ENCODE measurements around the gene GBF1. TPM values are rescaled to one million over a fixed set of nuclear protein-coding genes. Genes with fewer than 3 reads are reported as not detected.
A peak's percentile ranks its signal among the peaks of the same experiment; 100 is the strongest.
"Not testable (repeated sequence)": the region's sequence is repeated elsewhere in the genome, so short reads cannot be mapped to it uniquely, and the experiment has no call there.

The GBF1 gene, protein sequence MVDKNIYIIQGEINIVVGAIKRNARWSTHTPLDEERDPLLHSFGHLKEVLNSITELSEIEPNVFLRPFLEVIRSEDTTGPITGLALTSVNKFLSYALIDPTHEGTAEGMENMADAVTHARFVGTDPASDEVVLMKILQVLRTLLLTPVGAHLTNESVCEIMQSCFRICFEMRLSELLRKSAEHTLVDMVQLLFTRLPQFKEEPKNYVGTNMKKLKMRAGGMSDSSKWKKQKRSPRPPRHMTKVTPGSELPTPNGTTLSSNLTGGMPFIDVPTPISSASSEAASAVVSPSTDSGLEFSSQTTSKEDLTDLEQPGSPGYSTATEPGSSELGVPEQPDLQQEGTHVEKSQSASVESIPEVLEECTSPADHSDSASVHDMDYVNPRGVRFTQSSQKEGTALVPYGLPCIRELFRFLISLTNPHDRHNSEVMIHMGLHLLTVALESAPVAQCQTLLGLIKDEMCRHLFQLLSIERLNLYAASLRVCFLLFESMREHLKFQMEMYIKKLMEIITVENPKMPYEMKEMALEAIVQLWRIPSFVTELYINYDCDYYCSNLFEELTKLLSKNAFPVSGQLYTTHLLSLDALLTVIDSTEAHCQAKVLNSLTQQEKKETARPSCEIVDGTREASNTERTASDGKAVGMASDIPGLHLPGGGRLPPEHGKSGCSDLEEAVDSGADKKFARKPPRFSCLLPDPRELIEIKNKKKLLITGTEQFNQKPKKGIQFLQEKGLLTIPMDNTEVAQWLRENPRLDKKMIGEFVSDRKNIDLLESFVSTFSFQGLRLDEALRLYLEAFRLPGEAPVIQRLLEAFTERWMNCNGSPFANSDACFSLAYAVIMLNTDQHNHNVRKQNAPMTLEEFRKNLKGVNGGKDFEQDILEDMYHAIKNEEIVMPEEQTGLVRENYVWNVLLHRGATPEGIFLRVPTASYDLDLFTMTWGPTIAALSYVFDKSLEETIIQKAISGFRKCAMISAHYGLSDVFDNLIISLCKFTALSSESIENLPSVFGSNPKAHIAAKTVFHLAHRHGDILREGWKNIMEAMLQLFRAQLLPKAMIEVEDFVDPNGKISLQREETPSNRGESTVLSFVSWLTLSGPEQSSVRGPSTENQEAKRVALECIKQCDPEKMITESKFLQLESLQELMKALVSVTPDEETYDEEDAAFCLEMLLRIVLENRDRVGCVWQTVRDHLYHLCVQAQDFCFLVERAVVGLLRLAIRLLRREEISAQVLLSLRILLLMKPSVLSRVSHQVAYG (N-terminal part only)
- 10 to 100 TPM; 32.6 to 34.7 TPM for total RNA-seq
- long read RNA-seq, donor 1, partial matches to known transcripts = 13 of 18 reads
- long read RNA-seq, donor 1, other reads (novel, unspliced or antisense) = 5 of 18 reads
- long read RNA-seq, donor 2, partial matches to known transcripts = 23 of 30 reads
- long read RNA-seq, donor 2, other reads (novel, unspliced or antisense) = 7 of 30 reads

DNA sequence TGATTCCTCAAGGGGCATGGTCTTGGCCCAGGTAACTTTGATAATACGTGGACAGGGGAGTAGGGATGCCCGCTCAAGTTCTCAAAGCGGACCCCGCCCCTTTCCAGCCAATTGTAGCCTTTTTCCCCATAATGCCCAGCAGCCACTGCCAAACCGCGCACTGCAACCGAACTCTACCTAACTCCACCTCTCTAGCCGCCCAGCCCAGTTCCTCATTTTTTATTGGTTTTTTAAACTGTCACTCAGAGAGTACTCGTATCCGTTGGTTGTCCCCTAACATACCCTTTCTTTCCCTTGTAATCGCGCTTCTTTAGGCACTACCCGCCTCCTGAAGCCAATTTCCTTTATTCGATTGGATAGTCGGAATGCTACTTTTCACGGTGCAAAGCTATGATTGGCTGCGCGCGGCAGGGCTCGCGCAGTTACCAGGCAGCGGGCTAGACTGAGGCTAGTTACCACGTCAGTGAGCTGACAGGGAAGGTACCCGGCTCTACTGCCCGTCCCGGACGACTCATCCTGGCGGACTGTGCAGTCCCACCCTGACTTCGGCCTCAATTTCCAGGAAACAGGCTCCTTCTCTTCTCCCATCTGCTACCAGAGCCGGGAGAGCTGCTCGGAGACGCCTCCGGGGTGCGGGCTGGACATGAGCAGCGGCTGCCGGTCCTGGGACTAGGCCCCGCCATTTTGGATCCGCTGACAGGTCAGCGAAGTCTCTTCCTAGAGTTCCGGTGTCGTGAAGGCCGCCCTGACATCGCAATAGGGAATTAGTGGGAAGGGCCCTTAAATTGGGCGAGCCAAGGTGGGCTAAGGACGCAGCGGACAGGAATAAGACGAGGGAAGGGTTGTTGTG lies at the start of gene GBF1:
Gene GBF1 (plus strand): TSS at position 451 of the 850 bp plus-strand sequence. CDS start 13,407 bp downstream, outside the sequence.
- peak; percentile 97 for DNase-seq (ENCODE audit: low spot score)
- intact Hi-C loops (cut with DNase I) = no loop called here

DNA sequence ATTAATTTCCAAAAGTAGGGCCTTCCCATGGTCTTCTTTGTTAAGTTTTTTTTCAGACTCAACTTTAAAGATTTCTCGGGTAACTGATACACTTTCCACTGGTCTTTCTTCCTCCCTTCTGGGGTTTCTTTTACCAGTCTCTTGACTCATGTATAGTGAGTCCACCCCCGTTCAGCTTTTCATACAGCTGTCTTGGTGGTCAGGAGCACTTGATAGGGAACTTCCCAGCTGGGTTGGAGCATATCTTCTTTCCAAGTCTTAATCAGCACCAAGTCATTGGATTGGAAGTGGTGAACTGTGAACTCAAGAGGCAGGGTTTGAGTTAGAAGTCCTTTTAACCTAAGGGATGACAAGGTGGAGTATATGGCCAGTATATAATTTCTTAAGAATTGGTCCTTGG lies 48.4 kb upstream of the GBF1 start:
- intact Hi-C loops (cut with DNase I) = no loop called here
- no peak for DNase-seq (ENCODE audit: low spot score)

DNA sequence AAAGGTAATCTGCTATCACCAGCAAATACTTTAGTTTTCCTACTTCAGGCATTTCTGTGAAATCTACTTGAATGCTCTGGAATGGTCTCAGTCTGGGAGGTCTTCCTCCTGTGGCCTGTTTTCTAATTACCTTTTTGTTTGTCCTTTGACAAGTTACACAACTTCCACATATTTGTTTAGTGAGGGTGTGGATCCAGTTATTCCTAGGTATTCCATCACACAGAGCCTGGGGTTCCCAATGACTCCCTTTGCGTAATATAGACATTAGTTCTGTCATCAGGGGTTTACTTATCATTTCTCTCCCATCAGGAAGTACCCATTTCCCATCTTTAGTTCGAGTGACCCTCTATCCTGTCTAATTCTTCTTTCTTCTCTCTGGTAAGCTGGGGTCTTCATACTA lies 47.3 kb upstream of the GBF1 start:
- intact Hi-C loops (cut with DNase I) = no loop called here

DNA sequence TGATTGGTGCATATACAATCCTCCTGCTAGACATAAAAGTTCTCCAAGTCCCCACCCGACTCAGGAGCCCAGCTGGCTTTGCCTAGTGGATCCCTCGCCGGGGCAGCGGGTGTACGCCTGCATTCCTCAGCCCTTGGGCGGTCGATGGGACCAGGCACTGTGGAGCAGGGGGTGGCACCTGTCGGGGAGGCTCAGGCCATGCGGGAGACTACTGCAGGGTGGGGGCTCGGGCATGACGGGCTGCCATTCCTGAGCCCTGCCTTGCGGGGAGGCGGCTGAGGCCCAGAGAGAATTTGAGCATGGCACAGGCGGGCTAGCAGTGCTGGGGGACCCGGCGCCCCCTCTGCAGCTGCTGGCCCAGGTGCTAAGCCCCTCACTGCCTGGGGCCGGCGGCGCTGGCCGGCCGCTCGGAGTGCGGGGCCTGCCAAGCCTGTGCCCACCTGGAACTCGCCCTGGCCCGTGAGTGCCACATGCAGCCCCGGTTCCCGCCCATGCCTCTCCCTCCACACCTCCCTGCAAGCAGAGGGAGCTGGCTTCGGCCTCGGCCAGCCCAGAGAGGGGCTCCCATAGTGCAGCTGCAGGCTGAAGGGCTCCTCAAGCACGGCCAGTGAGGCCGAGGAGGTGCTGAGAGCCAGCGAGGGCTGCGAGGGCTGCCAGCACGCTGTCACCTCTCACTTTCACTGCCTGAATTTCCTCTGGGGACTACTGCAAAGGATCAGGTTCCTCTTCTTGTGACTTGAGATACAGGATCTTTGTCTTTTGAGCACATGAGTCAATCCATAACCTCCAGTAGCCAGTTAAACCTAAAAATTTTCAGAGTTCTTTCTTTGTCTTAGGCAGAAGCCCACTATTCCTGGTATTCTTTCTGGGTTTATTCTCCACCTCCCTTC lies 44.3 kb upstream of the GBF1 start:
- intact Hi-C loops (cut with DNase I) = no loop called here

More for the DNA sequence above, 47.3 kb upstream of the GBF1 start:
- no peak for DNase-seq (ENCODE audit: low spot score)

DNA sequence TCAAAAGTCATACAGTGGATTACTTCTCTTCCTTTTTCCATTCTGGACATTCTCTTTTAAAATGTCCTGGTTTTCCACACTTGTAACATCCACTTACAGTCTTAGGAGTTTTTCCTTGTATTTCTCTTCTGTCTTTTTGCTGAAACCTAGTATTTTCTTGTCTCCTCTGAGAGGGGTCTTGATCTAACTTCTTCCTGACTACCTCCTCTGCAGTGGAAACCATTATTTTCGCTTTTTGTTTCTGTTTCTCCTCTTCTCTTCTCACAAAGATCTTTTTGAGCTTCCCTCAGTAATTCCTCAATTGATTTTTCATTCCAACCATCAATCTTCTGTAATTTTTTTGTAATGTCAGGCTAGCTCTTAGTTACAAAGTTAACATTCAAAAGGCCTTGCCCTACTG lies 42.9 kb upstream of the GBF1 start:
- intact Hi-C loops (cut with DNase I) = no loop called here
- DNase-seq (ENCODE audit: low spot score) = no peak

More for the DNA sequence above, 44.3 kb upstream of the GBF1 start:
- DNase-seq (ENCODE audit: low spot score) = no peak

DNA sequence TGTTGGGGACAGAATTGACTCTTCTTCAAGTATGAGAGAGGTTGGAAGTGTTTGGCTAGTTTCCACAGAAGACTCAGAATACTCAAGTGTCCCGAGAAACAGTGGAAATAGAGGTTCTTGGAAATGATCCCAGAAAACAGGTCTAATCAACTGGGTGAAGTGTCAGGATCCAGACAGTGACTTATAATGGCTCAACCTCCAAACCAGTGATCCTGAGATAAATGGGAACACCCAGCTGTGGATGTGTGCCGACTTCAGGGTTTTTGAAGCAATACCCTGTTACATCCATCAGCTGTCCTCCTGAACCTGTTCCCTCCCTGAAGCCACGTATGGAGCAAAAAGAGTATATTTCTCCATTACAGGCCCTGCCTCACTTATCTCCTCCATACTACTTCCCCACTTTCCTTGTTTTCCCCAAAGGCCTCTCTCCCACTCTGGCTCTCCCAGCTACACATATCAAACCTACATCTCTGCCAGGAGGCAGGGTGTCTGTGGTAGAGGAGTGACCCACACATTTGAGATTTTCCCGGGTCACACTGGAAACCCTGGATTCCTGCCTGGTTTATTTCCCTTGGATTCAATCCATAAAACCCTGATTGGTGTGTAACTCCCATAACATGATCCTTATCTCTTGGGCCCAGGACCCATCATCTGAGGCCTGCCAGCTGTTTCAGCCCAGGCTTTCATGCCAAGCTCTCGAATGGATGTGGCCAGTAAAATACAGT lies 36.9 kb upstream of the GBF1 start:
- DNase-seq (ENCODE audit: low spot score) = no peak
- intact Hi-C loops (cut with DNase I) = no loop called here

DNA sequence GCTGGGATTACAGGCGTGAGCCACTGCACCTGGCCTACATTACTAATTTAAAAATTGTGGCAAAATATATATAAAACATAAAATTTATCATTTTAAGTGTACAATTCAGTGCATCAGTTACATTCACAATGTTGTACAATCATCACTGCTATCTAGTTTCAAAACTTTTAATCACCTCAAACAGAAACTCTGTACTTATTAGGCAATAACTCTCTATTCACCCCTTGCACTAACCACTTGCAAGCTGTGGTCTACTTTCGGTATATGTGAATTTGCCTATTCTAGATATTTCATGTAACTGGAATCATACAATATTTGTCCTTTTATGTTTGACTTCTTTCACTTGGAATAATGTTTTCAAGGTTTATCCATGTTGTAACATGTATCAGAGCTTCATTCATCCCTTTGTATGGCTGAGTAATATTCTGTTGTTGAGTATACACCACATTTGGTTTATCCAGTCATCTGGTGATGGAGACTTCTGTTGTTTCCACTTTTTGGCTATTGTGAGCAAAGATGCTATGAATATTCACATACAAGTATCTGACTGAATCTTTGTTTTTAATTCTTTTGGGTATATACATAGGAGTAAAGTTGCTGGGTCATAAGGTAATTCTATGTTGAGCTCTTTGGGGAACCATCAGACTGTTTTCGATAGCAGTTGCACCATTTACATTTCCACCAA lies 33.6 kb upstream of the GBF1 start:
- no peak for DNase-seq (ENCODE audit: low spot score)
- intact Hi-C loops (cut with DNase I) = no loop called here

DNA sequence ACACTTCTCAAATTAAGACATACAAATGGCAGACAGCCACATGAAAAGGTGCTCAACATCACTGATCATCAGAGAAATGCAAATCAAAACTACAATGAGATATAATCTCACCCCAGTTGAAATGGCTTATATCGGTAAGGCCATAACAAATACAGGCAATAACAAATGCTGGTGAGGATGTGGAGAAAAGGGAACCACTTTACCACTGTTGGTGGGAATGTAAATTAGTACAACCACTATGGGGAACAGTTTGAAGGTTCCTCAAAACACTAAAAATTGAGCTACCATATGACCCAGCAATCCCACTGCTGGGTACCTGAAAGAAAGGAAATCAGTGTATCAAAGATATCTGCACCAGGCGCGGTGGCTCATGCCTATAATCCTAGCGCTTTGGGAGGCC lies 31.7 kb upstream of the GBF1 start:
- intact Hi-C loops (cut with DNase I); DNase-seq (ENCODE audit: low spot score): not testable (repeated sequence)

DNA sequence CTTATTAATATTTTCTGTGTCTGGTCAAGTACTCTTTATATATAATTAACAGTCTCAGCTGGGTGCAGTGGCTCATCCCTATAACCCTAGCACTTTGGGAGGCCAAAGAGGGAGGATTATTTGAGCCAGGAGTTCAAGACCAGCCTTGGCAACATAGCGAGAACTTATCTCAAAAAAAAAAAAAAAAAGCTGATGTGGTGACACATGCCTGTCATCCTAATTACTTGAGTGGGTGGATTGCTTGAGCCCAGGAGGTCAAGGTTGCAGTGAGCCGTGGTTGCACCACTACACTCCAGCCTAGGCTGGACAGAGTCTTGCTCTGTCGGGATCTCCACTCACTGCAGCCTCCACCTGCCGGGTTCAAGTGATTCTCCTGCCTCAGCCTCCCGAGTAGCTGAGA lies 26.0 kb upstream of the GBF1 start:
- intact Hi-C loops (cut with DNase I) = no loop called here
- DNase-seq (ENCODE audit: low spot score) = no peak

DNA sequence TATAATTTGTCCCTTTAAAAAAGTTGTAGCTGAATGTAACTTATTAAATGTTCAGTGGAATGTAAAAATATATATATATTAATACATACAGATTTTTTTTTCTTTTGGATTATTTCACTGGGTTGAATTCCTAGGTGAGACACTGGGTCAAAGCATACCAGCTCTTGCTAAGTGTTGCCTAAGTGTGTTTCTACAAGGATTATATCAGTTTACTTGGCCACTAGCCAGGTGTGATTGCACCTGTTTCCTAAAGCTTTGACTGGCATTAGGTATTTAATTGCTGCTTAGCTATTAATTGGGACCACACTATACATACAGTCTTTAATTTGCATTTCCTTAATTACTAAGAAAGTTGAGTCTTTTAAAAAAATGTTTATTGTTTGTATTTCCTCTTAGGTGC lies 24.7 kb upstream of the GBF1 start:
- intact Hi-C loops (cut with DNase I) = no loop called here
- DNase-seq (ENCODE audit: low spot score) = no peak

DNA sequence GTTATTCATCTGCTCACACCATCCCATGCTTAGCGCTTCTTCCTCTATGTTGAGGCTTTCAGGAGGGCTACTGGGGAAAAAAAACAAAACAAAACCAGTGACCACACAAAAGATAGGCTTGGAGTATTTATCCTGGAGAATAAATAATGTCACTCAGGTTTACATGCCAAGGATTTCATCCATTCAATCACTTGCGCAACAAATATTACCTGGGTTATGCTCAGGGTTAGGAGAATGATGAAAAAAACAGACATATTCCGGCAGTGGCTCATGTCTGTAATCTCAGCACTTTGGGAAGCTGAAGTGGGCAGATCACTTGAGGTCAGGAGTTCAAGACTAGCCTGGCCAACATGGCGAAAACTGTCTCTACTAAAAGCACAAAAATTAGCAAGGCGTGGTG lies 22.5 kb upstream of the GBF1 start:
- intact Hi-C loops (cut with DNase I) = no loop called here
- no peak for DNase-seq (ENCODE audit: low spot score)

DNA sequence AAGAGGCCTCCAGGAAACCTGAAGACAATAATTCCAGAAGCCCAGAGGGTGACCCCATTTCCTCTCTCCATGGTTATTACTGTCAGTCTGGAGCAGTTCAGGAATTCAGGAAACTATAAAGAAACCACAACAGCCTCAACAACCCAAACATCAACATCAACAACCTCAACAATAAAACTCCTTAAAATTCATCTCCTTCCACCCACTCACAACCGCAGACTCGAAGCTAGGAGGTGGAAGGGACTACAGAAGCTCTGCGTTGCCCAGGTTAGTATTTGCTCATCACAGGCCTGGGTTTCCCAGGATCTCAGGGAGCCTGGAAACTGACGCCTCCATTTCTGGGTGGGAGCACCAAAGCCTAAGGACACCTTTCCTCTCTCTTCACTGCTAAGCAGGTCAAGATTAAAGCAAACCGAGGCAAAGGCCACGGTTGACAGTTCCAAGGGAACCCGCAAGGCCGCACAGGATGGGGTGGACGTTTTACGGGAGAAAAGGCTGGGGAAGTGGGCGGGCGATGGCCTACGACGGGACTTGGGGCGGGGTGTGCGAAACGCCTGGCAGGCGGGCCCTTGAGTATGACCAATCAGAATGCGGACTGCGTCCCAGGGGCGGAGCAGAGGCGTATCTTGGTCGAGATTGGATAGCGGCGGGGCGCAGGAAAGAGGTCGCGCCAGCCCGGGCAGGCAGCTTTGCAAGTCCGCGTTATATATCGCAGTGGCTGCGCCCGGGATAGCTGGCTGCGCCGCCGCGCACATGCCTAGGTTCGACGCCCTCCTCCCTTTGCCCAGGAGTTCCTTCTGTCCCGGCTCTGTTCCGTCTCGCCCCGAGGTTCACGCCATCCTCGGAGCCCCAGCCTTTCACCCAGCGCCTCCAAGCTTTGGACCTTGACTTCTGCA lies 19.4 kb upstream of the GBF1 start, which contains the start of gene ELOVL3:
Gene ELOVL3 (plus strand): TSS at position 654 of the 896 bp plus-strand sequence. CDS start 250 bp downstream, outside the sequence.
- intact Hi-C loops (cut with DNase I) = no loop called here
- DNase-seq (ENCODE audit: low spot score) = peak; percentile 98

DNA sequence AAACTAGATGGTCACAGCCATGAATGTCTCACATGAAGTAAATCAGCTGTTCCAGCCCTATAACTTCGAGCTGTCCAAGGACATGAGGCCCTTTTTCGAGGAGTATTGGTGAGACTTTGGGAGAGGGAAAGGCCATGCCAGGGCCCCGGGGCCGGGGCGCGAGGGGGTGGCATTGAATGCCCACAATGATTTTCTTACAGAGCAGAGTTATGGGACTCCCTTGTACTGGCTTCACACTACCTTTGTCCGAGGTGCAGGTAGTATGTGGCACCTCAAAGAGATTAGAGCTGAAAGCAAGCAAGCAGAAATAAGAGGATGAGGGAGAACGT lies 18.8 kb upstream of the GBF1 start:
- intact Hi-C loops (cut with DNase I) = no loop called here
- DNase-seq (ENCODE audit: low spot score) = no peak

DNA sequence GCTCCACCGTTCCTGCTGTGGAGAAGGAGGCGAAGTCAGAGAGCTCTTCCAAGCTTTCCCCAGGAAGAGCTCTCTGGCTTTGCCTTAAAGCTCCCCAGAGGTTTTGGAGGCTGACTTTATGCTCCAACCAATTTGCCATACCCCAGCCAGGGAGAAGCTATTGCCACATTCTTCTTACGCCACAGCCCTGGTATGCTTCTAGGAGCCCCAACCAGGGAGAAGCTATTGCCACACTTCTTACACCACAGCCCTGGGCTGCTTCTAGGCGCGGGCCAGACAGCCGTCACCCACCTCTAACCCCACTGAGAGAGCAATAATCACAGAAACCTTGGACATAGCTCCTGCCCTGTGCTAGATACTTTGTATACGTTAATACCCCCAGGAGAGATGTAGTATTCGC lies 18.3 kb upstream of the GBF1 start:
- no peak for DNase-seq (ENCODE audit: low spot score)
- intact Hi-C loops (cut with DNase I) = no loop called here

DNA sequence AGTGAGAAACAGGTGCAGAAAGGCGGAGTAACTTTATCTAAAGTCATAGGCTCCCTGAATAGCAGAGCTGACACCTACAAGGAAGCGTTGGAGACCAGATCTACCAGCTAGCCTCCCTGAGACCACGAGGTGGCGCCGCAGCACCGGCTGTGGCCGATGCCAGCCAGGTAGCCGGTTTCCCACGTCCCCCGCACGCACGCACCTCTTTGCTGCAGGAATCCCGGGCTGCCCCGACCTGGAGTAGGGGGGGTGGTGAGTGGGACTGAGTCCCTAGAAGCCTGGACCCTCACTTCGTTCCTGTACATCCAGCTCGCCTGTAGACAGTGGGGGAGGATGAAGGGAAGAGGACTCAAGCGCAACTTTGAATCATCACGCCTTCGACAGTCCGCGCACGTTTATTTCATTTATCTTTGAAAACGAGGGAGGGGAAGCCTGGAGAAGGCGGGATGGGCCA lies 15.5 kb upstream of the GBF1 start:
- peak; percentile 95 for DNase-seq (ENCODE audit: low spot score)
- intact Hi-C loops (cut with DNase I) = loop anchor here (2.0 to 5.0 kb wide), 2 partner anchors 122 to 123 kb away; no protein-coding TSS in a partner anchor
